Measurements from ENCODE around the gene RIN1.
"Not testable (repeated sequence)": the region's sequence is repeated elsewhere in the genome, so short reads cannot be mapped to it uniquely, and the experiment has no call there.

Gene RIN1

DNA sequence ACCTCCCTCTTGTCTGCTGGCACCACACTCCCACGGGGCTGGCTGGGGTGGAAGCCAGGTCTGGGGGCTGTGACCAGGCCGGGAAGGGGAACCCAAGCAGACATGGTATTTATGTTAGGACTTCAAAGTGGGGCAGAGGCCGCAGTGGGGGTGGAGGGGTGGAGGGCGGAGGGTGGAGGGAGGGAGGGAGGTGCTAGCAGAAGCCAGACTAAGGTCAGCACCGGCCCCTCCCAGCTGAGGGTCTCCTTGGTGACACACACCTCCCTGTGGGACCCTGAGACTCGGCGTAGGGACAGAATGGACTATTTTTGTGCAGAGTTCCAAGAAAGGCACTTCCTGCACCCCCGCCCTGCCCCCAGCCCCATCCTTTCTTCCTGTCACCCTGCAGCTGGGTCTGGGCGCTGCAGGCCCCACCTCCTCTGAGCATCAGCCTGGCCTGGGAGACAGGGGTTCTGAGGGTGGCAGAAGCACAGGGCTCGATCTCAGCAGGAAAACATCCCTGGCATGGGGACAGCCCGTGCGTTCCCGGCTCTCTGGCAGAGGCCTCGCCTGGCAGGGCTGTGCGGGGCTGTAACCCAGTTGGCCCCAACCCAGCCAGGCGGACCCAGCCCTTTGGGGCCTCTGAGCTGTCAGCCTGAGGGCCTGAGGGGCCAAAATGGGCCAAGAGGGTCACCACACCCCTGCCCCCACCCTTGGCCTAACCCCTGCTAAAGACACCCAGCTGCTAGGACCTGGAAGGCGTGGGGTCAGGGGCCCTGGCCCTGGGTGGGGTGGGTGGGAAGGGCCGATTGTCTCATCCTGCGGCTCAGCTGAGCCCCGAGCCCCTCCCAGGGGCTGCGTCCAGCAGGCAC is 9.7 kb downstream of the RIN1 start:
- H3K4me3 ChIP-seq (ENCODE audit: low read depth, low read length): no peak overlapping the region
- TF ChIP-seq CTCF (conservative IDR thresholded peaks at IDR 0.05; ENCODE audit: low read depth, low read length): no peak
- peak; percentile 21 for DNase-seq (ENCODE audit: low read depth)

DNA sequence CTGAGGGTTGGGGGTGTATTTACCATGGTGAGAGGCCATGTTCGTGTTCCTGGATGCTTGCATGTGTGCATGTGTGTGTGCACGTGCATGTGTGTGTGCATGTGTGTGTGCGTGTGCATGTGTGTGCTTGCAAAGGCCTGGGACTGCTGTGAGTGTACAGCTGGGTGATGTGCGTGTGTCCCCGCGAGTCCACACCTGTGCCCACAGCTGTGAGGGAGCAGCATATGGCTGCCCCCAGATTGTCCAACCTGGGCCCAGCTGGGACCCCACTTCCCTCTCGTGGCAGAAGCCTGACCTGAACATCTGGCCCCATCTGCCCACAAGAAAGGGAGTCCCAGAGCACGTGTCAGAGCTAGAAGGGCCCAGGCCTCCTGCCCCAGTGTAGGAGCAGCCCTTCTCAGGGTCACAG is 11.0 kb downstream of the RIN1 start:
- H3K4me3 ChIP-seq (ENCODE audit: low read depth, low read length): no peak overlapping the region
- DNase-seq (ENCODE audit: low read depth): no peak
- TF ChIP-seq CTCF (conservative IDR thresholded peaks at IDR 0.05; ENCODE audit: low read depth, low read length): no peak

DNA sequence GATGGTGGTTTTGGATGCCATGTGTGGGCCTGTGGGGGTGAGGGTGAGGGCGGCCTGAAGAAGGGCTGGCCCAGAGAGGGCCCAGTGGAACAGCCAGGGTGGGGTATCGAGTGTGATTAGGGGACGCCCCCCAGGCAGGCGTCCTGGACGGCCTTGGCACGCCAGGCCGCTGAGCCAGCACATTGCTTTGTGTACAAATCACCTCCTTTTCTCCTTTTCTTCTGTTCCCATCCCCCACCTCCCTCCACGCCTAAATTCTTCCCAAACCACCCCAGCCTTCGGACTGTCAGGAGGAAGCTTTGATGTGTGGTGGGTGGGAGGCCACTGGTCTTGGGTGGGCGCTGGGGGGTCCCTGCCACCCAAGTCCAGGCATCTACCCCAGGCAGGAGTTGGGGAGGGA is 11.6 kb downstream of the RIN1 start:
- peak; percentile 51 for DNase-seq (ENCODE audit: low read depth)
- TF ChIP-seq CTCF (conservative IDR thresholded peaks at IDR 0.05; ENCODE audit: low read depth, low read length): no peak
- H3K4me3 ChIP-seq (ENCODE audit: low read depth, low read length): no peak overlapping the region

DNA sequence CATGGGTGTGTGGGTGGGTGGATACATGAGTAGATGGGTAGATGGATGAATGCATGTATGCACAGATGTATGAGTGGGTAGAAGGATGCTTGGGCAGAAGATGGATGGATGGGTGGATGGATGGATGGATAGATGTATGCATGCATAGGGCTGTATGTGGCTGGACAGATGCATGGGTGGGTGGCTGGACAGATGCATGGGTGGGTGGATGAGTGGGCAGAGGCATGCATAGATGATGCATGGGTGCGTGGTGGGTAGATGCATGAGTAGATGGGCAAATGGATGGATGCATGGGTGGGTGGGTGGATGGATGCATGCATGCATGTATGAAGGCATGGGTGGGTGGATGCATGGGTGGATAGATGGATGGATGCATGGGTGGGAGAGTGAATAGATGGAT is 12.6 kb downstream of the RIN1 start:
- no peak for DNase-seq (ENCODE audit: low read depth)
- no peak for TF ChIP-seq CTCF (conservative IDR thresholded peaks at IDR 0.05; ENCODE audit: low read depth, low read length)
- H3K4me3 ChIP-seq (ENCODE audit: low read depth, low read length): no peak overlapping the region

- TF ChIP-seq CTCF (conservative IDR thresholded peaks at IDR 0.05; ENCODE audit: low read depth, low read length): no peak
- no peak overlapping the region for H3K4me3 ChIP-seq (ENCODE audit: low read depth, low read length)
- DNase-seq (ENCODE audit: low read depth): no peak
These were observed 13.4 kb downstream of the RIN1 start for GRCh38 chr11:66322732-66323427.

DNA sequence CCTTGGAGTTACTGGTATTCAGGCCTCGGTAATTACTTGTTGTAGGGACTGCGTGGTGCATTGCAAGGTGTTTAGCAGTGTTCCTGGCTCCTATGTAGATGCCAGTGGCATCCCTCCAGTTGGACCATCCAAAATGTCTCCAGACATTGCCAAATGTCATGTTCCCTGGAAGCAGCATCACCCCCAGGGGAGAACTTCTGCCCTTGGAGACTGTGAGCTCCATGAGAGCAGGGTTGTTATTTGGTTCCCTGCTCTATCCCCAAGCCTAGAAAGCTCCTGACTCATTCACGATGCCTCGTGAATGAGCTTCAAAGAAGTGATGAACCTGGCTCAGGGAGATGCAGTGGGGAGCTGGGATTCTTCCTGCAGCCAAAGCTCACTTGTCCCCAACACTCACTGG is 14.6 kb downstream of the RIN1 start:
- no peak for TF ChIP-seq CTCF (conservative IDR thresholded peaks at IDR 0.05; ENCODE audit: low read depth, low read length)
- H3K4me3 ChIP-seq (ENCODE audit: low read depth, low read length): no peak overlapping the region
- DNase-seq (ENCODE audit: low read depth): no peak

DNA sequence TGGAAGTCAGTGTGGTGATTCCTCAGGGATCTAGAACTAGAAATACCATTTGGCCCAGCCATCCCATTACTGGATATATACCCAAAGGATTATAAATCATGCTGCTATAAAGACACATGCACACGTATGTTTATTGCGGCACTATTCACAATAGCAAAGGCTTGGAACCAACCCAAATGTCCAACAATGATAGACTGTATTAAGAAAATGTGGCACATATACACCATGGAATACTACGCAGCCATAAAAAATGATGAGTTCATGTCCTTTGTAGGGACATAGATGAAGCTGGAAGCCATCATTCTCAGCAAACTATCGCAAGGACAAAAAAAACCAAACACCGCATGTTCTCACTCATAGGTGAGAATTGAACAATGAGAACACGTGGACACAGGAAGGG is 15.5 kb downstream of the RIN1 start:
- DNase-seq (ENCODE audit: low read depth); H3K4me3 ChIP-seq (ENCODE audit: low read depth, low read length): not testable (repeated sequence)

GRCh38 chr11:66320289-66320688 is 15.9 kb downstream of the RIN1 start:
- DNase-seq (ENCODE audit: low read depth); H3K4me3 ChIP-seq (ENCODE audit: low read depth, low read length): not testable (repeated sequence)

Measured in choroid plexus epithelial cell (primary cell).